Astrocyte (in vitro differentiated cells and primary cell): ENCODE results near the gene RPAP2.

Experiments used
- CTCF ChIP-seq: IDR thresholded peaks from 2 replicates; pipeline ENCODE4 v1.5.1; 2011; ENCODE audit warnings: low read depth, mild to moderate bottlenecking, inconsistent platforms, low read length, moderate library complexity; ENCODE audit not compliant: insufficient read depth
- EZH2 ChIP-seq: IDR thresholded peaks from 2 replicates; pipeline ENCODE4 v1.6.1; 2012; ENCODE audit warnings: mild to moderate bottlenecking, low read length, inconsistent platforms; ENCODE audit not compliant: insufficient read depth

GRCh38 chr1:92329347-92330129 lies 30.7 kb downstream of the RPAP2 start:
- TF ChIP-seq CTCF (no peak), EZH2 (no peak)
